Urothelium cell line (cell line): Measurements from ENCODE around the gene METAP1.
"Not testable (repeated sequence)": the region's sequence is repeated elsewhere in the genome, so short reads cannot be mapped to it uniquely, and the experiment has no call there.

Experiments
- DNase-seq: peaks from one replicate; pipeline ENCODE4 v3.0.0; 2011; ENCODE audit warnings: low spot score, mixed read lengths
- FAIRE-seq: peaks from 2 replicates; lab custom pipeline; 2011; peaks lifted over from hg19 to GRCh38; lab: Jason Lieb, UNC

Gene METAP1

DNA sequence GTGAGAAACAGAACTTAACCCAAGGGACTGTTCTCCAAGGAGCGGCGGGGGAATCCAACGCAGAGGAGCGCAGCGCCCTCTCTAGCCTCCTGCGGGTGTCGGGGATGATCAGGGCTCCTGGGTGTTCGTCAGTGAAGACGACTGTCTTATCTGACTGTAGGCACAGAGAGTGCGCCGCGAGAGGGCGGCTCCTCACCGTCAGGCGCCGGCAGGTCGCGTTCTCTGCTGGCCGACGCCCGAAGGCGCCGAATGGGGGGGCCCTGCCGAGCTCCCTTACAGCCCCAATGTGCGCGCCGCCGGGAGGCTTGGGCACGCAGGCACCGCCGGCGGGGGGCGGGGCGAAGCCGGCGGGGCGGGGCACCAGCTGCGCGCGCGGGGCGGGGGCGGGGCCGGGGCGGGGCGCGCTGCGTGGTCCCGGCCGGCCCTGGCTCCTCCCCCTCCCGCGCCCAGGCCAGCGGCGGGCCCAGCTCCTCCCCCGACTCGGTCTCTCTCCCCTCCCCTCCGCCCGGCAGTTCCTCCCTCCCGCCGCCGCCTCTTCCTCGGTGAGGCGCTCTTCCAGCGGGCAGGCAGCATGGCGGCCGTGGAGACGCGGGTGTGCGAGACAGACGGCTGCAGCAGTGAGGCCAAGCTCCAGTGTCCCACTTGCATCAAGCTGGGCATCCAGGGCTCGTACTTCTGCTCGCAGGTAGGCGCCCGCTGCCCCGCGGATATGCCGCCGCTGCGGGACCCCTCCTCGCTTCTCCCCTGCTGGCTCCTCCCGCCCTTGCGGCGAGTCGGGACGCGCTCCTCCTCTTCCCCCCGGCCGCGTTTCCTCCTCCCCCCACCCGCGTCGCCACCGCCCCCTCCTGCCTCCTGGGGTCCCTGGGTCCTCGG lies at the start of gene METAP1:
Gene METAP1, plus strand, starts transcription at position 539 of the 873 bp plus-strand sequence. Its CDS starts 33 bp downstream, at position 572.
- FAIRE-seq: peak; percentile 40
- peak; percentile 95 for DNase-seq

DNA sequence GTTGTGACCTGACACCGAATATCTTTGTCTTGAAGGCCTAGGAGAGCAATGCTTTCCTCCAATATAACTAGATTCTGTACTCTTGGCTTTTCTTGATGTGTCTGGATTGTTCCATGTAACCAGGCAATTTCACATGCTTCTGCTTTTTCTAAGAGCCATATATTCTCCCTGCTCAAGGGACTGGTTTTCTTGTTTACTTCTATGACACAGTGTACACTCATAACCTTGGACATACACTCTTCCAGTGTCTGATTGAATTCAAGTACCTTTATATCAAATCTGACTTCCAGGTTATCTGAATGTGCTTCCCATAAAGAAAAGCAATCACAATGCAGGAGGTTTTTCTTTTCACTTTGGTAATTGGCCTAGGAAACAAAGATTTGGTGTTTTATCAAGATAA lies 49.2 kb upstream of the METAP1 start:
- FAIRE-seq (no peak), DNase-seq (no peak)

DNA sequence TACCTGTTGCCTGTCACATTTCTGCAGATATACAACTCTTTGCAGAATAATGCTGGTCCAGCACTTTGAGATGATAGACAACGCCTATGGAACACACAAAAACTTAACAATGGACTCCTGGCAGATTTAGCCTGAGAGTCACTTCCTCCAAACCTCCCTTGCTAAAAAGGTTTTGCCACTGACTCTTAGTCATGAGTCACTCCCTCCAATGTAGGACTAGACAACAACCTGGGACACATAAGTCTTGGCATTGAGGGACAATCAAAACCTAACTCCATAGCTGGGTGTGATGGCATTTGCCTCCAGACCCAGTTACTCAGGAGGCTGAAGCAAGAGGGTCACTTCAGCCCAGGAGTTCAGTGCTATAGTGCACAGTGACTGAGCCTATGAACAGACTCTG lies 44.6 kb upstream of the METAP1 start:
- DNase-seq: no peak

DNA sequence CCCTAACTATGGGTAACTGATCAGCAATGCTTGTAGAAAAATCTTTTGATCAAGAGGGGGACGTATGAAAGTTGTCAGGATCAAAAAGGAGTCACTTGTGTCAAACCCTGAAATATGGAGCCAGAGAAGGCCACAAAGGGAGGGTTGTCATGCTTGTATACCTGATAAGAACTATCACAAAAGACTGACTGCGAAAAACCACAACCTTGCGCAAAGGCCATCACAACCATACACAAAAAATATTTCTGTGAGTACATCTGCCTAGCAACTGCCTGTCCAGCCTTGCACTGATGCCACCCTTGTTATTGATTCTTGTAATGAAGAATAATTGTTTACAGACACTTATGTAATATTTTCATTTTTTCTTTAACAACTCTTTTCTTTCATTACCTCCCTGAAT lies 43.8 kb upstream of the METAP1 start:
- FAIRE-seq (no peak), DNase-seq (no peak)

More for the DNA sequence above, 44.6 kb upstream of the METAP1 start:
- no peak for FAIRE-seq

DNA sequence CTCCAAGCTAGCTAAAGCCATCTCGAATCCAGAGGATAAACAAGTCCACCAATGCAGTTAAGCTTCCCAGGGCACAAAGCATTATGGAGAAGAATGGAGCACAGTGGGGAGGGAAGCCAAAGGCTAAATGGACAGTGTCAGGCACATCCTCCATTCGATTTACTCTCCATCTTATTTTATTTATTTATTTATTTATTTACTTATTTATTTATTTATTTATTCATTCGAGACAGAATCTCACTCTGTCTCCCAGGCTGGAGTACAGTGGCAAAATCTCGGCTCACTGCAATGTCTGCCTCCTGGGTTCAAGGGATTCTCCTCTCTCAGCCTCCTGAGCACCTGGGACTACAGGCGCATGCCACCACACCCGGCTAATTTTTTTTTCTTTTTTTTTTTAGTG lies 40.3 kb upstream of the METAP1 start:
- DNase-seq (no peak), FAIRE-seq (no peak)

DNA sequence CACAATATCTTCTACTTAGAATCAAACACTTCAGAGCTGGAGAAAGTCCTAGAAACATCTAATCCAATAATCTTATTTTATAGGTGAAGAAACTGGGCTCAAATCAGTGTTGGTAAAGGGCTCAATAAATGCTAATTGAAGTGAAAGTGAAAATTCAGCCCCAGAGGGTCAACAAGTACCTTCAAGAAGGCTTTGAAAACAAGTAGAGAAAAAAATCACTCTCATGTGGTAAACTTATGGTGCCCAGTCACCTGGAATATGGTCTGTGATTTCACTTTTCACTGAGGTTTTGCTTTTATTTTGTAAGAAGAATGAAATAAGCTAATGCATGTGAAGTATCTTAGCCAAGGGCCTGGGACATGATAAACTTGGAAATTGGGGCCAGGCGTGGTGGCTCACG lies 37.5 kb upstream of the METAP1 start:
- DNase-seq: no peak
- FAIRE-seq: no peak

DNA sequence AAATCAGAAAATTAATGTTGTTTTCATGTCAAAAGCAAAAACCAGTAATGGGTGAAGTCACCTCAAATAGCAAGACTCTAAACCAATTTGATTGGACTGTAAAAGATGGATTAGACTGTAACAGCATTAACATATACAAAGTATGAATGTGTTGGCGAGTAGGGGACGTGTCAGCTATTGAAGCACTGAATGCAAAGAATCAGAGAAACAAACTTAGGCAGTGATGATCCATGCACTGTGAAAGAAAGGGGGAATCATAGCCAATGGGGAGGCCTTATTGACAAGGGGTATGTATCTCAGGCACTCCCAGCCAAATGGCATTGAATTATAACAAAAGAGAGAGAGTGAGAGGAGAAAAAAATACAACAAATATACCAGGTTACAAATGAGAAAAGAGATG lies 36.1 kb upstream of the METAP1 start:
- FAIRE-seq (no peak), DNase-seq (no peak)

DNA sequence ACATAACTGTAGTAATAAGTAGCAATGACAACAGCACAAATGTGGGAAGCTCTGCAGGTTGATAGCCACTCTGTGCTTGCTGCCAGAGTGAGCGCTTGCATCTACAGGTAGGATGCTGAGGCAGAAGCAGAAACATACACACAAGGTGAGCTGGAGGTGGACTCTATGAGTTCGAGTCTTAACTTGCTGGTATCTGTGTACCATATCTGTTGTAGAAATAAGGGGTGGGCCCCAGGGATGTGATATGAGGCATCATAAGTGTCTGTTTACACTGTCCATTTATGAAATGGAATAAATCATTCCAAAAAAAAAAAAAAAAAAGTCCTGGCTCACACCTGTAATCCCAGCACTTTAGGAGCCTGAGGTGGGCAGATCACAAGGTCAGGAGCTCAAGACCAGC lies 33.8 kb upstream of the METAP1 start:
- FAIRE-seq: no peak
- DNase-seq: no peak

DNA sequence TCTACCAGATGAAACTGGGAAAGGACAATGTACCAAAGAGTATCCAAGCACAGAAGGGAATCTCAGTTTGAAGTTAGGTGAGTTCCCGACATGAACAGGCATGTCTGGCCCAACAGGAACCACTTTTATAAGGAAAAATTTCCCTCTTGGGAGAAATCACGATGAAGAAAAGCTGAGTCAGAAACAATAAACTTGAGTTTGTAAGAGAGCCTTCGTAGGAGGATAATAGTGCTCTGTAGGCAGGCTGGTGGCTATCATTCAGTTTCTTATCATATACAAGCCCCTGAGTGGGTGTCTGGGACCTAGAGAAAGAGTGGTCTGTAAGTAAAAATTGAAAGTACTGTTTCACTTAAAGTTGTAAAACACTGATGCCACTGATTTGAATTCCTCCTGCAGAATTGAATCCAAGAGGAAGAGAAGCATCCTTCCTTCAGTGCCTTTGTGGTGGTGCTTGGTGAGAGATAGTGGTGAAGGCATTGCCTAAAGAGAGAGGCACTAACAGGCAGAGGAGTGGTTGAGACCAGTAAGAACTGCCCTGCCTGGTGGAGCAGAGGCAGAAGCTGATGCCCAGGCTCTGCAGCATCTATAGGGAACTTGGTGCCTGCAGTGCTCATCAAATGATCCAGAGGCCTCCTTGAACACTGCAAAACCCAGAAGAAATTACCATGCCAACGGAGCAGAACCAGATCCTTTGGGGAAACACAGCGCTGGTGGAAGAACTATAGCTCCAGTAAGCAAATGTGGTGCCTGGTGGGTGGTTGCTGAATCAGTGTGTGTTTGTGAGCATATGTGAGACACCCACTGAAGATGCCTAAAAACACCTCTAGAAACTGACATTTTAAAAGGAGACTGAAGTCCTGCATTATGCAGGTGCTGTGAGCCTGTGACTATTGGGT lies 31.7 kb upstream of the METAP1 start:
- FAIRE-seq (peak; percentile 74), DNase-seq (no peak)

DNA sequence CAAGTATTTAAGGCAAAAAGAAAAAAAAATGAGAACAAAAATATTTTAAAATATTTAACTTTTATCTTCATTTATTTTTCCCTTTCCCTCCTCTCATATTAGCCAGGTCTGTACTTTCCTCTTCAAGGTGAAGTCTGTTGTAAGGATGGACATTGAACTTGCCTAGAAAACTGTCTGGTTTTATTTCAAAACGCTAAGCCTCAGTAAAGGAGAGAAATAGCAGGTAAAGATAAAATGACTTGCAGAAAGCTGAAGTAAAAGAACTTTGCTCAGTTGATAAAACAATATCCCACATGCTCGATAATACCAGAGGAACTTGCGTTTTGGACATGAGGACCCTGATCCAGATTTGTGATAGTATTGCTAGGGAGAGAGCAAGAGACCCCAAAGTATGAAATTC lies 28.6 kb upstream of the METAP1 start:
- no peak for DNase-seq
- FAIRE-seq: no peak

DNA sequence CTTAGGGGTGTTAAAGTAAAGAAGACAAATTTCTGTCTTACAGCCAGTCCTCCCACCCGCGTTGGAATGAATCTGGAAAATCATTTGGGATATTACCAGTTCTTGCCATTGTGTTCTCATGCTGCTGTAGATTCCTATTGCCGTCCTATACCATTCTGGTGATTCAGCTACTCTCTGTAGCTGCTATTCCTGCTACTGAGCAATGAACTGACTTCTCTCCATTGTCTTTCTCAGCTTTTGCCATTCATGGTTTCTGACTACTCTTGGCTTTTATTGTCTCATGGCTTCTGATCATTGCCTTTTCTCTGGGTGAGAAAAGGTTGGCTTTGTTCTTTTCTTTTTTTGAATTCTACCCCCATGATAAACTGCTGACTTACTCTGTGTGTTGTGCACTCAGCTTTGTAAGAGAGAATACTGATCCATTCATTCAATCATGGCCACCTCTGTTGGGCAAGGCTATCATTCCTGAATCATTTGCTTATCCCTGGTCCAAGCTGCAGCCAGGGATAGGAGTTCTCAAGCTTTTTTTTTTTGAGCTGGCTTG lies 27.7 kb upstream of the METAP1 start:
- DNase-seq (no peak), FAIRE-seq (no peak)

DNA sequence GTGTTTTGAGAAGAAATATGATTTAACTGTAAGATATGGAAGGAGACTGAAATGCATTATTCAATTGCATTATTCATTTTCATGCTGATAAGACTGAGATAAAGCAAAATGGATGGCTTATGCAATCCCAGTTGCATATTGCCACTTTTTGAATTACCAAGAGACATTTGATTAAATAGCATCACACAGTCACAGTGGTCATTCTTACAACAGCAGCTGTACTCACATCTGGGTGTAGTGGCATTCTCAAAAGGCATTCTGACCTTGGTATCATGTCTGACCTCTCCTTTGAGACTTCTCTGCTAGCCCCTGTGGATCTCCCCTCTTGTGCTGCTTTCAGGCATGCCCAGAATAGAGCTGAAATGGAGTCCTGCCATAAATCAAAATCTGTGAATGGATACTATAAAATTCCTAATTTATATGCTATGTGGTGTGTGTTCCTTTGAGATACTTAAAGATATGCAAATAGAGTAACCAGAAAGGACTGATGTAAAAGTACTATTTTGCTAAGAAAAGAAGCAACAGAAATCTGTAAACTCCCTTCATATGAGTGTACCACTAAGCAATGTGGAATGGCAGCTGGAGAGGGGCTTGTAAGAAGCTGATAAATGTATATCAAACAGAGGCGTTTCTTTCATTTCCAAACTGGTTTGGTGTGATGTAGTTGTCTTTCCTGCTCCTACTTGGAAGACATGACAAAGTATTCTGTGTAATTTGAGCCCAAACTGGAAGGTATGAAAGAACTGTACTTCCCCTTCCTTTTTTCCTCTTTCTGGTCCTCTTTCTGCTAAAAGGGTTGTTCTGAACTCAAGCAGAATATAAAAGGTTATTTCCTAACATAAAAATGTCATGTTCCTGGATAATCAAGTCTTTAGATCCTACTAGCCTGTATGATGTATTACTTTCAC lies 25.4 kb upstream of the METAP1 start:
- FAIRE-seq: peak; percentile 68
- DNase-seq: no peak

DNA sequence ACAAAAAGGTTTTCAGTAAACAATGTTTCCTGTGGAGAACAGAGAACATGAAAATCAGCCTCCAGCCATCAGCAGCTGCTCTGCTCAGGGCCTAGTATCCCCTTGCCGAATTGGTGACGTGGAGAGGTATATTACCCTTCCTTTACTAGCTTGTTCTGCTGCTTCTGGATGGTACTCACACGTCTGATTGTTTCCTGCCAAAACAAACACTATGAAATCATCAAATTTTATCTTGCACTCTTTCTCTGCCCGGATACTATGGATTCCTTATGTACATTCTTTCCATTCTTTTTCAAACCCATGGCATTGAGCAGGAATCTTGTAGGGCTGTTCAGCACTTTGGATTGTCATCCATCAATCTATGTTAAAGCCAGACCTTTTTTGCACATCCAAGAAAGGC lies 18.8 kb upstream of the METAP1 start:
- FAIRE-seq: no peak
- no peak for DNase-seq

DNA sequence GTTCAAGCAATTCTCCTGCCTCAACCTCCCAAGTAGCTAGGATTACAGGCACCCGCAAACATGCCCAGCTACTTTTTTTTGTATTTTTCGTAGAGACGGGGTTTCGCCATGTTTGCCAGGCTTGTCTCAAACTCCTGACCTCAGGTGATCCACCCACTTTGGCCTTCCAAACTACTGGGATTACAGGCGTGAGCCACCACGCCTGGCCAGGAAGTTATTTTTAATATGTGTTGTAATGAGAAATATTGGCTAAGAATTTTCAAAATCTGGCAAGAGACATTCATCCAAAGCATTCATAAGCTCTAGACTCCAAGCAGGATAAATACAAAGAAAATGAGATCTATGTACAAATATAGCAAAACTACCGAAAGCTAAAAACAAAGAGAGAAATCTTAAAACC lies 18.0 kb upstream of the METAP1 start:
- DNase-seq: no peak
- no peak for FAIRE-seq

DNA sequence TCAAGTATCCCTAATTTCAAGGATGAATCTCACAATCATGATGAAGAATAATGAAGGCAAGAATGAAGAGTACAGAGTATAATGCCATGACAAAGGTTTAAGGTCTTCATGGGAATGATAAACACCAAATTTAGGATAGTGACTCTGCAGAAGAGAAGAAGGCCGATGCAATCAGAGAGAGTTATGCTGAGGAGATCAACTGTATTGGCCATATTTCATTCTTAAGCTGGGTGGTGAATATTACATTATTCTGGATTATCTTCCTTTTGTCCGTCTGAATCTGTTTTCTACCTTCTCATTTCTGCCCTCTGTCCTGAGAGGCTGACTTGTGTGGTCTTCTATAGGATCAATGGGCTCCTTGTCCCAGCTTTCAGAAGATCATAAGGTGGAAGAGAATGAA lies 7.8 kb upstream of the METAP1 start:
- DNase-seq (no peak), FAIRE-seq (no peak)

DNA sequence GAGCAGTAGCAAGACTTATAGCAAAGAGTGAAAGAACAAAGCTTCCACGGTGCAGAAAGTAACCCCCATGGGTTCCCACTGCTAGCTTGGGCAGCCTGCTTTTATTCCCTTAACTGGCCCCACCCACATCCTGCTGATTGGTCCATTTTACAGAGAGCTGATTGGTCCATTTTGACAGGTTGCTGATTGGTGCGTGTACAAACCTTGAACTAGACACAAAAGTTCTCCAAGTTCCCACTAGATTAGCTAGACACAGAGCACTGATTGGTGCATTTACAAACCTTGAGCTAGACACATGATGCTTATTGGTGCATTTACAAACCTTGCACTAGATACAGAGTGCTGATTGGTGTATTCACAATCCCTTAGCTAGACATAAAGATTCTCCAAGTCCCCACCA lies 2.7 kb upstream of the METAP1 start:
- not testable (repeated sequence) for DNase-seq, FAIRE-seq

DNA sequence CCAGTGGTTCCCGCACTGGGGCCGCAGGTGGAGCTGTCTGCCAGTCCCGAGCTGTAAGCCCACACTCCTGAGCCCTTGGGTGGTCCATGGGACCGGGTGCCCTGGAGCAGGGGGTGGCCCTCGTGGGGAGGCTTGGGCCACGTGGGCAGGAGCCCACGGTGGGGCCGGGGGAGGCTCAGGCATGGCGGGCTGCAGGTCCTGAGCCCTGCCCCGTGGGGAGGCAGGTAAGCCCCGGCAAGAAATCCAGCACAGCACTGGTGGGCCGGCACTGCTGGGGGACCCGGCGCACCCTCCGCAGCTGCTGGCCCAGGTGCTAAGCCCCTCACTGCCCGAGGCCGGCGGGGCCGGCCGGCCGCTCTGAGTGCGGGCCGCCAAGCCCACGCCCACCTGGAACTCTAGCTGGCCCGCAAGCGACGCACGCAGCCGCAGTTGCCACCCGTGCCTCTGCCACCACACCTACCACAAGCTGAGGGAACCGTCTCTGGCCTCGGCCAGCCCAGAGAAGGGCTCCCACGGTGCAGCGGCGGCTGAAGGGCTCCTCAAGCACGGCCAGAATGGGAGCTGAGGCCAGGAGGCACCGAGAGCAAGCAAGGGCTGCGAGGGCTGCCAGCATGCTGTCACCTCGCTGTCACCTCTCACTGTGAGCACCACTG lies 2.0 kb upstream of the METAP1 start:
- DNase-seq (no peak), FAIRE-seq (no peak)

DNA sequence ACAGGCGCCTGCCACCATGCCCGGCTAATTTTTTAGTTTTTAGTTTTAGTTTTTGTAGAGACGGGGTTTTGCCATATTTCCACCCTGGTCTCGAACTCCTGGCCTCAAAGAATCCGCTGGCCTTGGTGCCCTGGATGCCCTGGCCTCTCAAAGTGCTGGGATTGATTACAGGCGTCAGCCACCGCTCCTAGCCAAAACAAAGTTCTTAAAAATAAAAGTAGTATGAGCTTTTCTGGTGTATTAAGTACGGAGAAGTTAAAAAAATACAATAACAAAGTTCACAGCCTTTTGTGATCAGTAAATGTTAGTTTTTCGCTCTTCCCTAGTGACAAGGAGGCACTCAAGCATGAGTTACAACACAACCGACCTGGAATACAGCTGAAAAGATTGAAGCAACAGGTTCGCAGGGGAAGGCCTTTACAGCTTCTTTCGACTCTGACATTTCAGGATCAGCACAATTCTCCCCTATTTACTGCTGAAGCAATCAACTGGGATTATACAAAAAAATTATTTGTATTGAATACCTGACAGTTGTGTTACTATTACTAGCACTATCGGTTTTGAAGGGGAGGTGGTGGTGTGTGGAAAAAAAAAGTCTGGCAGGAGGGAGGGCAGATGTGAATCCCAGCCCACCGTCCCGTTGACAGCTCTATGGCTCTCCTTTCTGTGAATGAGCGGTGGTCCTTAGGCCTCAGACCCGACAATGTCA lies 893 bp upstream of the METAP1 start:
- FAIRE-seq: no peak
- DNase-seq: peak; percentile 6

DNA sequence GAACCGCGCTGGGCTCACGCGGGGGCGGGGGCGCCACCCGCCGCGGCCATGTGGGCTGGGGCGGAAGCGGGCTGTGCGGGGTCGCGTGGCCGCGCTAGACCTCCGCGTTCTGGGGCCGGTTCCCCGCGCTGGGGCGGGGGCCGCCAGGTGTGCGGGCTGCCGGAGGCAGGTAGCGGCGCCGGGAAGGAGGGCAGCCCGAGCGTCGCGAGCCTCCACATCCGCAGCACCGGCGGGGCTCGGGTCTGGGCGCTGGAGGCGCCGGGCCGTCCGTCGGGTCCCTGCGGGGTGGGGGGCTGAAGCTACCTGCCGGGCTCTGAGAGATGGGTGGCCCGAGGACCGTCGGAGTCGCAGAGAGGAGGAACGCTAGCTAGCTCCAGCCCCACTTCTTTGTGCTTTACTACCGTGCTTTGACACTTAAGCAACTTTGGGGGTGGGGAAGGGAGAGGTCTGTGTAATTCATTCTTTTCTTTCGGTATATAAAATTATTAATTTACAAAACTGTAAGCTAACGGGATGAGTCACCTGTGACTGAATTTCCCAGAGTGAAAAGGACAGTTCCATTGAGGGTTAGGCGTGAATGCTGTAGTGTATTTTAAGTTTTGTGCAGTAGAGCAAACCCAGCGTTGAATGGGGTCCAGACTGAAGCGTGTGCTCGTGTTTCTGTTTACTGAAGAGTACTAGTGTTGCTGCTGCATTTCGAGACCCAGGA lies 689 bp downstream of the METAP1 start:
- FAIRE-seq: no peak
- peak; percentile 12 for DNase-seq
